B cell (primary cell): ENCODE data around the gene DNAJC3. TPM values are rescaled to one million over a fixed set of nuclear protein-coding genes. Genes with fewer than 3 reads are reported as not detected.

Experiments
- ATAC-seq: fragments of 200-7000 bp; cut with Tn5 transposase; one replicate; pipeline ENCODE4 v1.10.0; 2021; ENCODE audit warnings: low read depth, mild to moderate bottlenecking, moderate number of reproducible peaks, moderate library complexity
- CTCF ChIA-PET: fragments of 350-600 bp; sonication (Branson Sonifier 250); formaldehyde crosslinking; loops from one replicate; lab custom pipeline; 2021; ENCODE audit warnings: antibody characterized with exemption, inconsistent platforms; lab: Charles Lee
- POLR2A ChIA-PET: fragments of 350-600 bp; sonication (Branson Sonifier 250); formaldehyde crosslinking; loops from one replicate; lab custom pipeline; 2021; ENCODE audit warnings: antibody characterized with exemption; lab: Charles Lee
- DNase-seq: peaks from one replicate; pipeline ENCODE4 v3.0.0; 2013
- H2AFZ ChIP-seq: 2 replicates; pipeline ENCODE4 v1.6.1; 2012; ENCODE audit warnings: mild to moderate bottlenecking, low read depth, low read length; ENCODE audit not compliant: insufficient read depth, poor library complexity, severe bottlenecking
- H3K27ac ChIP-seq, 2 donors: 1 replicate in 1 of 2; 2 replicates in 1 of 2; pipeline ENCODE4 v1.5.1; 2012 to 2013; ENCODE audit warnings: low read length in 2 of 2, mild to moderate bottlenecking in 2 of 2, moderate library complexity in 1 of 2
- H3K27me3 ChIP-seq, 4 experiments: fragments of 200-600 bp in 1 of 4; sonication (generic) in 1 of 4; replicated peaks in 1 of 4; 1 replicate in 2 of 4; 2 replicates in 2 of 4; pipeline versions ENCODE4 v1.6.1 to v1.7.0; 2013 to 2016; ENCODE audit warnings: low read length in 3 of 4, mild to moderate bottlenecking in 2 of 4, mixed read lengths in 1 of 4, moderate library complexity in 1 of 4; ENCODE audit not compliant: insufficient read depth in 4 of 4, control insufficient read depth in 3 of 4; ENCODE audit errors: control extremely low read depth in 1 of 4
- H3K36me3 ChIP-seq, 2 experiments: replicated peaks in 1 of 2; 1 replicate in 1 of 2; 2 replicates in 1 of 2; pipeline versions ENCODE4 v1.6.1 to v1.7.1; 2013; ENCODE audit warnings: low read length in 1 of 2; ENCODE audit not compliant: insufficient read depth in 2 of 2, control insufficient read depth in 1 of 2; ENCODE audit errors: control extremely low read depth in 1 of 2, extremely low read depth in 1 of 2
- H3K4me1 ChIP-seq, 2 donors: fragments of 200-600 bp in 1 of 2; sonication (generic) in 1 of 2; 1 replicate in 1 of 2; 2 replicates in 1 of 2; pipeline versions ENCODE4 v1.5.1 to v1.6.1; 2013 to 2017; ENCODE audit warnings: low read length in 2 of 2; ENCODE audit not compliant: control insufficient read depth in 2 of 2, insufficient read depth in 2 of 2
- H3K4me2 ChIP-seq: replicated peaks from 2 replicates; pipeline ENCODE3; 2012; ENCODE audit warnings: mild to moderate bottlenecking, low read depth, low read length; ENCODE audit not compliant: poor library complexity, severe bottlenecking
- H3K4me3 ChIP-seq, 5 experiments: fragments of 200-600 bp in 1 of 5; sonication (generic) in 1 of 5; 1 replicate in 3 of 5; 2 replicates in 2 of 5; pipeline versions ENCODE4 v1.5.1 to v1.7.0; 2011 to 2016; ENCODE audit warnings: low read length in 4 of 5, mild to moderate bottlenecking in 4 of 5, low read depth in 2 of 5, control low read depth in 1 of 5, moderate library complexity in 1 of 5; ENCODE audit not compliant: insufficient read depth in 1 of 5; ENCODE audit errors: control extremely low read depth in 1 of 5, extremely low read depth in 1 of 5
- H3K79me2 ChIP-seq: fragments of 200-600 bp; sonication (generic); one replicate; pipeline ENCODE4 v1.6.0; 2016; ENCODE audit warnings: low read length; ENCODE audit not compliant: control insufficient read depth, insufficient read depth
- H3K9ac ChIP-seq: fragments of 200-600 bp; sonication (generic); 2 replicates; pipeline ENCODE4 v1.6.1; 2017; ENCODE audit warnings: mild to moderate bottlenecking, low read length, moderate library complexity
- H3K9me3 ChIP-seq, 3 donors: one replicate each; pipeline versions ENCODE4 v1.6.1 to v1.7.1; 2013; ENCODE audit warnings: low read length in 2 of 3; ENCODE audit not compliant: control insufficient read depth in 2 of 3, insufficient read depth in 1 of 3; ENCODE audit errors: control extremely low read depth in 1 of 3
- H4K20me1 ChIP-seq: 2 replicates; pipeline ENCODE4 v1.6.0; 2012; ENCODE audit warnings: mild to moderate bottlenecking, low read length; ENCODE audit not compliant: insufficient read depth, control insufficient read depth, poor library complexity, severe bottlenecking
- H3K27ac Mint-ChIP-seq: one replicate; pipeline ENCODE4 v1.8.0; 2021; ENCODE audit warnings: mixed read lengths
- H3K27me3 Mint-ChIP-seq: one replicate; pipeline ENCODE4 v1.8.0; 2021; ENCODE audit warnings: mixed read lengths
- H3K4me1 Mint-ChIP-seq: one replicate; pipeline ENCODE4 v1.8.0; 2021; ENCODE audit warnings: mixed read lengths
- H3K4me3 Mint-ChIP-seq: one replicate; pipeline ENCODE4 v1.8.0; 2021; ENCODE audit warnings: mixed read lengths
- H3K9me3 Mint-ChIP-seq: one replicate; pipeline ENCODE4 v1.8.0; 2022; ENCODE audit warnings: mixed read lengths; ENCODE audit not compliant: insufficient read depth
- EZH2 ChIP-seq: IDR thresholded peaks from 2 replicates; pipeline ENCODE4 v1.6.1; 2012; ENCODE audit warnings: borderline replicate concordance, low read depth, mild to moderate bottlenecking, moderate library complexity, low read length; ENCODE audit not compliant: insufficient read depth, poor library complexity, severe bottlenecking
- WGBS: methylation state at CpG from one replicate; pipeline ENCODE4 v1.1.5; 2013; ENCODE audit warnings: missing lambda C conversion rate; ENCODE audit not compliant: insufficient coverage; 5-methylcytosine and 5-hydroxymethylcytosine counted together
- intact Hi-C: fragments of 100-400 bp; cut with micrococcal nuclease; formaldehyde crosslinking; loops from one replicate; pipeline ENCODE4 v1.10.0; 2022
- polyA plus RNA-seq: library from polyadenylated mRNA; depleted of rRNA; stranded (reverse); fragments of >200 nt; gene quantifications from 2 replicates; pipeline ENCODE4 v1.2.3, GENCODE V29; 2012
- total RNA-seq, 2 donors: library from RNA; stranded (reverse); fragments of 120-200 nt in 1 of 2; gene quantifications; 1 replicate in 1 of 2; 2 replicates in 1 of 2; pipeline versions ENCODE4 v1.2.3 to v1.2.4, GENCODE V29; 2013 to 2022
- TF ChIP-seq, protein P1 (sequence below): fragments of 200-600 bp; IDR thresholded peaks from one replicate; pipeline ENCODE4 v1.8.0; 2022; ENCODE audit warnings: antibody characterized with exemption, mild to moderate bottlenecking

DNAJC3 gene
- total and polyA plus RNA-seq, 2 donors (not counting 1 experiment from before 2014, with no cell fraction given): 2.8 to 12.1 TPM

DNA sequence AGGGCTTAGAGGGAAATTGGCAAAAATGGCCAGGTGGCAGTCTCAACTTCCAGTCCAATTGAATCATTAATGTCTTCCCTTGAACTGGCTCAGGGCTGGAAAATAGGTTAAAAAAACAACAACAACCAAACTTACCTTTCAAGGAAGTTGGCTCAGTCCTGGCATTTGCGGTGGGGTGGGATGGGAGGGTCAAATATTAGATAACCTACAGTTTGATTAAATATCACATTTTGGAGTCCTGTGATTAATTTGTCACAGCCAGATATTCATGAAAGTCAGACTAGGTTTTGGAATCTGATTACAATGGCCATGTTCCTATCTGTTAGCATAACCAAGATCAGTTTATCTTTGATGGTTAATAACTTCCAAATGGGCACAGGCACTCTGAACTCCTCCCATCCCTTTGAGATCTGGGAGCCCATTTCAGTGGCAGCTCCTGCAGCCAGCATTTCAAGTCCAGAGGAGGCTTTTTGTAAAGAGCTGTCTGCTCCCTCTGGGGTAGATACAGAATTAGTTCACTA is 24.6 kb upstream of the DNAJC3 start:
- Mint-ChIP-seq H3K4me3 (no peak overlapping the region), H3K4me1 (no peaks in the 10 kb centered on the region), H3K27me3 (peaks cover 17% of the 10 kb centered on the region), H3K9me3 (no peaks in the 10 kb centered on the region), H3K27ac (no peak overlapping the region)
- Histone ChIP-seq H4K20me1 (no peaks in the 10 kb centered on the region), H3K9me3 (peaks cover 0 to 1% (median 0%) of the 10 kb centered on the region in 3 donors), H3K36me3 (no peaks in the 10 kb centered on the region), H3K4me3 (no peak overlapping the region), H3K79me2 (no peaks in the 10 kb centered on the region), H3K4me2 (no peak overlapping the region), H3K9ac (no peak overlapping the region), H3K27ac (no peak overlapping the region), H2AFZ (no peak overlapping the region), H3K27me3 (peaks cover 0 to 2% (median under 1%) of the 10 kb centered on the region in 4 experiments), H3K4me1 (no peaks in the 10 kb centered on the region)
- no CpG with 5 or more reads among the region's 1 CpG for WGBS
- DNase-seq (no peak), ATAC-seq (no peak)
- TF ChIP-seq, protein P1, sequence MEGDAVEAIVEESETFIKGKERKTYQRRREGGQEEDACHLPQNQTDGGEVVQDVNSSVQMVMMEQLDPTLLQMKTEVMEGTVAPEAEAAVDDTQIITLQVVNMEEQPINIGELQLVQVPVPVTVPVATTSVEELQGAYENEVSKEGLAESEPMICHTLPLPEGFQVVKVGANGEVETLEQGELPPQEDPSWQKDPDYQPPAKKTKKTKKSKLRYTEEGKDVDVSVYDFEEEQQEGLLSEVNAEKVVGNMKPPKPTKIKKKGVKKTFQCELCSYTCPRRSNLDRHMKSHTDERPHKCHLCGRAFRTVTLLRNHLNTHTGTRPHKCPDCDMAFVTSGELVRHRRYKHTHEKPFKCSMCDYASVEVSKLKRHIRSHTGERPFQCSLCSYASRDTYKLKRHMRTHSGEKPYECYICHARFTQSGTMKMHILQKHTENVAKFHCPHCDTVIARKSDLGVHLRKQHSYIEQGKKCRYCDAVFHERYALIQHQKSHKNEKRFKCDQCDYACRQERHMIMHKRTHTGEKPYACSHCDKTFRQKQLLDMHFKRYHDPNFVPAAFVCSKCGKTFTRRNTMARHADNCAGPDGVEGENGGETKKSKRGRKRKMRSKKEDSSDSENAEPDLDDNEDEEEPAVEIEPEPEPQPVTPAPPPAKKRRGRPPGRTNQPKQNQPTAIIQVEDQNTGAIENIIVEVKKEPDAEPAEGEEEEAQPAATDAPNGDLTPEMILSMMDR: no peak
- TF ChIP-seq EZH2: no peak
- intact Hi-C loops: no loop called here
- ChIA-PET CTCF (no interaction called here), POLR2A (no interaction called here)

DNA sequence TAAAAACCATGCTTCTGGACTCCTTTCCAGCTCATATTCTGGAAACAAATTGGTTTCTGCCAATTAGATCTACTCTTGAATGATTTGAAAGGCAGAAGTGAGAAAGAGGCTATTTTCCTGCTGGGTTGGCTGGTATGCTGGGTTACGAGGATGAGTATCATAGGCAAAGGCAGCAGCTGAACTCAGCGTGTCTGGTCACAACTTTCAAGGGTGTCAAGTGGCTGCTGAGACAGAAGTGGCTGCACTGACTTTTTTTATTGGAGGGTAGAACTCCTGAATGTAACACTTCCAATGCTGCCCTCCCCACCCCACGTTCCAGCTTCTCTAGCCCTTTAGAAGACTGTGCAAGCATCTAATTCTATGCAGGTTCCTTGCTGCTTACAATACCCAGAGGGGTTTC is 24.1 kb upstream of the DNAJC3 start:
- Histone ChIP-seq H3K27ac (no peak overlapping the region), H3K4me3 (no peak overlapping the region), H3K36me3 (no peaks in the 10 kb centered on the region), H3K9ac (no peak overlapping the region), H3K27me3 (peaks cover 0 to 2% (median under 1%) of the 10 kb centered on the region in 4 experiments), H4K20me1 (no peaks in the 10 kb centered on the region), H3K9me3 (peaks cover 0 to 1% (median 0%) of the 10 kb centered on the region in 3 donors), H3K79me2 (no peaks in the 10 kb centered on the region), H3K4me2 (no peak overlapping the region), H3K4me1 (no peaks in the 10 kb centered on the region), H2AFZ (no peak overlapping the region)
- no peak for TF ChIP-seq EZH2
- TF ChIP-seq, protein P1: no peak
- CTCF ChIA-PET: no interaction called here
- DNase-seq (no peak), ATAC-seq (no peak)
- H3K27ac Mint-ChIP-seq: no peak overlapping the region
- intact Hi-C loops: no loop called here
- 60% methylated on average over 1 of the region's 3 CpGs for WGBS
- POLR2A ChIA-PET: no interaction called here
- peaks cover 15% of the 10 kb centered on the region for H3K27me3 Mint-ChIP-seq
- no peaks in the 10 kb centered on the region for H3K4me1 Mint-ChIP-seq
- no peak overlapping the region for H3K4me3 Mint-ChIP-seq
- H3K9me3 Mint-ChIP-seq: no peaks in the 10 kb centered on the region
